ENCODE data around the gene RNF212. TPM values are rescaled to one million over a fixed set of nuclear protein-coding genes. Genes with fewer than 3 reads are reported as not detected.
A peak's percentile ranks its signal among the peaks of the same experiment; 100 is the strongest.

Gene RNF212
- total RNA-seq, 6 donors from 2014 or later, result 2.7 to 14.7 (median 5.3) TPM

GRCh38 chr4:1062419-1062818, 50.9 kb downstream of the RNF212 start:
- ATAC-seq (ENCODE audit: low FRiP score in 2 of 2), result no peak
- 30 to 38% methylated on average over 7 of the region's 7 CpGs for WGBS, 2 donors
- H3K4me1 ChIP-seq, result no peaks in the 10 kb centered on the region
- DNase-seq, result no peak
- no peaks in the 10 kb centered on the region for H3K36me3 ChIP-seq
- TF ChIP-seq EP300 (IDR thresholded peaks at IDR 0.05), result no peak
- TF ChIP-seq POLR2A (IDR thresholded peaks at IDR 0.05), result no peak
- TF ChIP-seq POLR2AphosphoS5 (IDR thresholded peaks at IDR 0.05), result no peak
- no peak for TF ChIP-seq CTCF (IDR thresholded peaks at IDR 0.05)
- H3K27ac ChIP-seq, result no peak overlapping the region
- no peaks in the 10 kb centered on the region for H3K9me3 ChIP-seq
- no peaks in the 10 kb centered on the region for H3K27me3 ChIP-seq
- no peak overlapping the region for H3K4me3 ChIP-seq

- 86 to 87% methylated on average over 6 of the region's 6 CpGs for WGBS, 2 donors
- no peak for ATAC-seq (ENCODE audit: low FRiP score in 2 of 2)
- Histone ChIP-seq H3K27ac (no peak overlapping the region), H3K4me3 (no peak overlapping the region), H3K27me3 (no peaks in the 10 kb centered on the region), H3K9me3 (no peaks in the 10 kb centered on the region), H3K36me3 (no peaks in the 10 kb centered on the region), H3K4me1 (no peaks in the 10 kb centered on the region)
- no peak for TF ChIP-seq POLR2AphosphoS5 (IDR thresholded peaks at IDR 0.05)
- no peak for TF ChIP-seq POLR2A (IDR thresholded peaks at IDR 0.05)
- no peak for TF ChIP-seq CTCF (IDR thresholded peaks at IDR 0.05)
- TF ChIP-seq EP300 (IDR thresholded peaks at IDR 0.05), result no peak
- no peak for DNase-seq
These were observed 51.6 kb downstream of the RNF212 start for GRCh38 chr4:1061760-1062159.

- ATAC-seq (ENCODE audit: low FRiP score in 2 of 2) (no peak), DNase-seq (peak in 1 of 2 donors; percentile 42)
- Histone ChIP-seq H3K27me3 (peaks cover 0 to 2% (median 0%) of the 10 kb centered on the region in 4 donors), H3K4me3 (no peak overlapping the region), H3K27ac (no peak overlapping the region), H3K9me3 (no peaks in the 10 kb centered on the region), H3K4me1 (peaks cover 0 to 1% (median 0%) of the 10 kb centered on the region in 4 donors), H3K36me3 (no peaks in the 10 kb centered on the region)
- WGBS, 2 donors, result 86 to 87% methylated on average over 14 of the region's 14 CpGs
- TF ChIP-seq CTCF (IDR thresholded peaks at IDR 0.05) (no peak), POLR2AphosphoS5 (IDR thresholded peaks at IDR 0.05) (no peak), POLR2A (IDR thresholded peaks at IDR 0.05) (no peak)
These were observed 52.2 kb downstream of the RNF212 start for GRCh38 chr4:1061056-1061700.

- Histone ChIP-seq H3K36me3 (no peaks in the 10 kb centered on the region), H3K27ac (no peak overlapping the region), H3K27me3 (peaks cover 0 to 8% (median 2%) of the 10 kb centered on the region in 4 donors), H3K4me3 (no peak overlapping the region), H3K9me3 (no peaks in the 10 kb centered on the region), H3K4me1 (peaks cover 0 to 7% (median 0%) of the 10 kb centered on the region in 4 donors)
- TF ChIP-seq CTCF (IDR thresholded peaks at IDR 0.05) (no peak), POLR2A (IDR thresholded peaks at IDR 0.05) (no peak), EP300 (IDR thresholded peaks at IDR 0.05) (no peak), POLR2AphosphoS5 (IDR thresholded peaks at IDR 0.05) (no peak)
- 87 to 92% methylated on average over 9 of the region's 9 CpGs for WGBS, 2 donors
- DNase-seq (peak in 1 of 2 donors; percentile 62), ATAC-seq (ENCODE audit: low FRiP score in 2 of 2) (no peak)
These were observed 52.7 kb downstream of the RNF212 start for GRCh38 chr4:1060621-1061020.

GRCh38 chr4:1060121-1060520, 53.2 kb downstream of the RNF212 start:
- no peaks in the 10 kb centered on the region for H3K36me3 ChIP-seq
- TF ChIP-seq POLR2AphosphoS5 (IDR thresholded peaks at IDR 0.05) (no peak), CTCF (IDR thresholded peaks at IDR 0.05) (no peak), POLR2A (IDR thresholded peaks at IDR 0.05) (no peak), EP300 (IDR thresholded peaks at IDR 0.05) (no peak)
- WGBS, 2 donors, result 62 to 78% methylated on average over 4 to 9 of the region's 10 CpGs
- ATAC-seq (ENCODE audit: low FRiP score in 2 of 2) (no peak), DNase-seq (no peak)
- H3K4me3 ChIP-seq, result no peak overlapping the region
- no peak overlapping the region for H3K27ac ChIP-seq
- H3K27me3 ChIP-seq, result peaks cover 0 to 10% (median 2%) of the 10 kb centered on the region in 4 donors
- no peaks in the 10 kb centered on the region for H3K9me3 ChIP-seq
- peaks cover 0 to 11% (median 0%) of the 10 kb centered on the region in 4 donors for H3K4me1 ChIP-seq

Data from upper lobe of left lung (tissue), 6 donors.